ENCODE results near the gene AP1S1. TPM values are rescaled to one million over a fixed set of nuclear protein-coding genes. Genes with fewer than 3 reads are reported as not detected.

AP1S1 gene
- total RNA-seq, 4 donors from 2014 or later, result 28.5 to 66.5 (median 50.0) TPM

DNA sequence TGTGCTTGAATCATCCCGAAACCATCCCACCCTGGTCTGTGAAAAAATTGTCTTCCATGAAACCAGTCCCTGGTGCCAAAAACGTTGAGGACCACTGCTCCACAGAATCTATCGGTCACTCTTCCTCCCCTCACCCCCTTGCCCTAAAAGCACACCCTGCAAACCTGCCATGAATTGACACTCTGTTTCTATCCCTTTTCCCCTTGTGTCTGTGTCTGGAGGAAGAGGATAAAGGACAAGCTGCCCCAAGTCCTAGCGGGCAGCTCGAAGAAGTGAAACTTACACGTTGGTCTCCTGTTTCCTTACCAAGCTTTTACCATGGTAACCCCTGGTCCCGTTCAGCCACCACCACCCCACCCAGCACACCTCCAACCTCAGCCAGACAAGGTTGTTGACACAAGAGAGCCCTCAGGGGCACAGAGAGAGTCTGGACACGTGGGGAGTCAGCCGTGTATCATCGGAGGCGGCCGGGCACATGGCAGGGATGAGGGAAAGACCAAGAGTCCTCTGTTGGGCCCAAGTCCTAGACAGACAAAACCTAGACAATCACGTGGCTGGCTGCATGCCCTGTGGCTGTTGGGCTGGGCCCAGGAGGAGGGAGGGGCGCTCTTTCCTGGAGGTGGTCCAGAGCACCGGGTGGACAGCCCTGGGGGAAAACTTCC, 28.2 kb upstream of the AP1S1 start:
- Histone ChIP-seq H3K27ac (peak overlapping the region; percentile 32), H3K4me1 (peaks cover 63% of the 10 kb centered on the region), H3K4me3 (peak overlapping the region; percentile 19), H3K36me3 (no peaks in the 10 kb centered on the region), H3K9me3 (no peaks in the 10 kb centered on the region), H3K27me3 (no peaks in the 10 kb centered on the region)
- 28% methylated on average over 15 of the region's 15 CpGs for WGBS
- DNase-seq (ENCODE audit: low spot score in 2 of 2), result peak; percentile 82
- no peak for TF ChIP-seq POLR2A (IDR thresholded peaks at IDR 0.05)
- TF ChIP-seq, protein P1, sequence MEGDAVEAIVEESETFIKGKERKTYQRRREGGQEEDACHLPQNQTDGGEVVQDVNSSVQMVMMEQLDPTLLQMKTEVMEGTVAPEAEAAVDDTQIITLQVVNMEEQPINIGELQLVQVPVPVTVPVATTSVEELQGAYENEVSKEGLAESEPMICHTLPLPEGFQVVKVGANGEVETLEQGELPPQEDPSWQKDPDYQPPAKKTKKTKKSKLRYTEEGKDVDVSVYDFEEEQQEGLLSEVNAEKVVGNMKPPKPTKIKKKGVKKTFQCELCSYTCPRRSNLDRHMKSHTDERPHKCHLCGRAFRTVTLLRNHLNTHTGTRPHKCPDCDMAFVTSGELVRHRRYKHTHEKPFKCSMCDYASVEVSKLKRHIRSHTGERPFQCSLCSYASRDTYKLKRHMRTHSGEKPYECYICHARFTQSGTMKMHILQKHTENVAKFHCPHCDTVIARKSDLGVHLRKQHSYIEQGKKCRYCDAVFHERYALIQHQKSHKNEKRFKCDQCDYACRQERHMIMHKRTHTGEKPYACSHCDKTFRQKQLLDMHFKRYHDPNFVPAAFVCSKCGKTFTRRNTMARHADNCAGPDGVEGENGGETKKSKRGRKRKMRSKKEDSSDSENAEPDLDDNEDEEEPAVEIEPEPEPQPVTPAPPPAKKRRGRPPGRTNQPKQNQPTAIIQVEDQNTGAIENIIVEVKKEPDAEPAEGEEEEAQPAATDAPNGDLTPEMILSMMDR (IDR thresholded peaks at IDR 0.05), result no peak
- TF ChIP-seq POLR2AphosphoS5 (IDR thresholded peaks at IDR 0.05), result no peak
- TF ChIP-seq EP300 (IDR thresholded peaks at IDR 0.05), result no peak

DNA sequence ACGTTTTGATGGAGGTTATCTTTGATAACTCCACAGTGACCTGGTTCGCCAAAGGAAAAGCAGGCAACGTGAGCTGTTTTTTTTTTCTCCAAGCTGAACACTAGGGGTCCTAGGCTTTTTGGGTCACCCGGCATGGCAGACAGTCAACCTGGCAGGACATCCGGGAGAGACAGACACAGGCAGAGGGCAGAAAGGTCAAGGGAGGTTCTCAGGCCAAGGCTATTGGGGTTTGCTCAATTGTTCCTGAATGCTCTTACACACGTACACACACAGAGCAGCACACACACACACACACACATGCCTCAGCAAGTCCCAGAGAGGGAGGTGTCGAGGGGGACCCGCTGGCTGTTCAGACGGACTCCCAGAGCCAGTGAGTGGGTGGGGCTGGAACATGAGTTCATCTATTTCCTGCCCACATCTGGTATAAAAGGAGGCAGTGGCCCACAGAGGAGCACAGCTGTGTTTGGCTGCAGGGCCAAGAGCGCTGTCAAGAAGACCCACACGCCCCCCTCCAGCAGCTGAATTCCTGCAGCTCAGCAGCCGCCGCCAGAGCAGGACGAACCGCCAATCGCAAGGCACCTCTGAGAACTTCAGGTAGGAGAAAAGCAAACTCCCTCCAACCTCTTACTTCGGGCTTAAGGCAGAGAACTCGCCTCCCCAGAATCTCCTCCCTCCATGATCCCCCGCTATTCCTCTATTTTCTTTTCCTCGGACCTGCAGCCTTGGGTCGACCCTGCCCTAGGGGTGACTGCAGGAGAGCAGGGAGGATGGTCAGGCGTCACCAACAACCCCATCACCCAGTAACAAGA, 27.4 kb upstream of the AP1S1 start, which contains the start of gene SERPINE1:
Gene SERPINE1 (plus strand): TSS at position 454 of the 809 bp plus-strand sequence. CDS start 1,290 bp downstream, outside the sequence.
- no peaks in the 10 kb centered on the region for H3K27me3 ChIP-seq
- H3K4me3 ChIP-seq, result peak within 1 kb of the TSS; percentile 19
- peak within 1 kb of the TSS; percentile 32 for H3K27ac ChIP-seq
- H3K9me3 ChIP-seq, result no peaks in the 10 kb centered on the region
- peak; percentile 94 to 96 for DNase-seq (ENCODE audit: low spot score in 2 of 2)
- WGBS, result 6% methylated on average over 16 of the region's 22 CpGs
- peaks cover 2% of the 10 kb centered on the region for H3K36me3 ChIP-seq
- TF ChIP-seq POLR2A (IDR thresholded peaks at IDR 0.05) (peak in 1 of 2 donors; percentile 69), EP300 (IDR thresholded peaks at IDR 0.05) (no peak), POLR2AphosphoS5 (IDR thresholded peaks at IDR 0.05) (peak in 1 of 3 donors; percentile 84)
- TF ChIP-seq, protein P1 (IDR thresholded peaks at IDR 0.05), result peak in 1 of 2 donors; percentile 16
- H3K4me1 ChIP-seq, result peaks cover 58% of the 10 kb centered on the region

DNA sequence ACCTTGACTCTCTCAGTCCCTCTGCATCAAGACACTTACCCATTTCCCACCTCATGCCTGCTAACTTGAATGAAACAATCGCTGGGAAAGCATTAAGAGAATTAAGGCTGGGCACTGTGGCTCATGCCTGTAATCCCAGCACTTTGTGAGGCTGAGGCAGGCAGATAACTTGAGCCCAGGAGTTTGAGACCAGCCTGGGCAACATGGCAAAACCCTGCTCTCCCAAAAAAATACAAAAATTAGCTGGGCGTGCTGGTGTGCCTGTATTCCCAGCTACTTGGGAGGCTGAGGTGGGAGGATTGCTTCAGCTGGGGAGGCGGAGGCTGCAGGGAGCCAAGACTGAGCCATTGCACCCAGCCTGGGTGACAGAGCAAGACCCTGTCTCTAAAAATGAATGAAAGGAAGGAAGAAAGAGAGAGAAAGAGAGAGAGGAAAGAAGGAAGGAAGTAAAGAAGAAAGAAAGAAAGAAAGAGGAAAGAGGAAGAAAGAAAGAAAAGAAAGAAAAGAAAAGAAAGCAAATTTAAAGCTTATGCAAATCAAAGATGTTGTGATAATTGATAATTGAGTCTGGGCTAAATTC, 26.7 kb upstream of the AP1S1 start:
- TF ChIP-seq POLR2A (IDR thresholded peaks at IDR 0.05) (no peak), EP300 (IDR thresholded peaks at IDR 0.05) (no peak), POLR2AphosphoS5 (IDR thresholded peaks at IDR 0.05) (no peak)
- TF ChIP-seq, protein P1 (IDR thresholded peaks at IDR 0.05), result no peak
- Histone ChIP-seq H3K9me3 (no peaks in the 10 kb centered on the region), H3K36me3 (peaks cover 4% of the 10 kb centered on the region), H3K4me3 (peak overlapping the region; percentile 19), H3K27ac (no peak overlapping the region), H3K4me1 (peaks cover 51% of the 10 kb centered on the region), H3K27me3 (no peaks in the 10 kb centered on the region)
- no peak for DNase-seq (ENCODE audit: low spot score in 2 of 2)
- WGBS, result 74% methylated on average over 3 of the region's 3 CpGs

DNA sequence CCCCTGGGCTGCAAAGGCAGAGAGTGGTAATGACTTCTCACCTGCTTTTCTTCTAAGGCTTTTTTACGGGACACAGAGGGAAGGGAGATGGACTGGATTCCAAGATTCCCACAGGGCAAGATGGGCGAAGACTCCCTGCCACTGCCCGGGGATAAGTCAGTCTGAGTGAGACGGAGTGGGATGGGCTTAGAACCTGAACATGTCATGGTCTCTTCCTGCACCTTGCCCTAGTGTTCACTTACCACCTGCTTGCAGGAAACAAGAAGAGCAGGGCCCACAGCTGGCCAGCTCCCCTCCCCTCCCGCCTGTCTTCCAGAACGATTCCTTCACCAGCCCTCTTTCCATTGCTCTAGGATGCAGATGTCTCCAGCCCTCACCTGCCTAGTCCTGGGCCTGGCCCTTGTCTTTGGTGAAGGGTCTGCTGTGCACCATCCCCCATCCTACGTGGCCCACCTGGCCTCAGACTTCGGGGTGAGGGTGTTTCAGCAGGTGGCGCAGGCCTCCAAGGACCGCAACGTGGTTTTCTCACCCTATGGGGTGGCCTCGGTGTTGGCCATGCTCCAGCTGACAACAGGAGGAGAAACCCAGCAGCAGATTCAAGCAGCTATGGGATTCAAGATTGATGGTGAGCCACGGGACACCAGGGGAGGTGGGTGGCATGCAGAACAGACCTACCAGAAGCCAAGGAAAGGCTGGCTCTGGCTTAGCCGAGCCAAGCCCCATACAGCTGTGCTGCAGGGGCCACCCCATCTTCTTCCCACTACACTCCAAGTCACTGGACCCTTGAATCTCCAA, 26.0 kb upstream of the AP1S1 start:
- TF ChIP-seq EP300 (IDR thresholded peaks at IDR 0.05) (no peak), POLR2A (IDR thresholded peaks at IDR 0.05) (no peak), POLR2AphosphoS5 (IDR thresholded peaks at IDR 0.05) (no peak)
- TF ChIP-seq, protein P1 (IDR thresholded peaks at IDR 0.05), result no peak
- Histone ChIP-seq H3K27ac (no peak overlapping the region), H3K4me3 (peak overlapping the region; percentile 19)

More for the DNA sequence above, 26.0 kb upstream of the AP1S1 start:
- DNase-seq (ENCODE audit: low spot score in 2 of 2), result no peak
- H3K36me3 ChIP-seq, result peaks cover 4% of the 10 kb centered on the region
- no peaks in the 10 kb centered on the region for H3K9me3 ChIP-seq
- peaks cover 44% of the 10 kb centered on the region for H3K4me1 ChIP-seq
- 80% methylated on average over 13 of the region's 14 CpGs for WGBS
- no peaks in the 10 kb centered on the region for H3K27me3 ChIP-seq

Data from suprapubic skin (tissue), 4 donors.